ENCODE results near the gene SNX6. TPM values are rescaled to one million over a fixed set of nuclear protein-coding genes. Genes with fewer than 3 reads are reported as not detected.

SNX6 gene
- total and polyA plus RNA-seq, 7 donors = 69.4 to 136 (median 94.2) TPM

- no peak for TF ChIP-seq EP300 (IDR thresholded peaks at IDR 0.05)
- Histone ChIP-seq H3K36me3 (peaks cover 31 to 99% (median 65%) of the 10 kb centered on the region in 4 donors), H3K27ac (no peak overlapping the region), H3K9me3 (no peaks in the 10 kb centered on the region), H3K4me3 (no peak overlapping the region), H3K4me1 (no peaks in the 10 kb centered on the region), H3K27me3 (no peaks in the 10 kb centered on the region)
- 97% methylated on average over 11 of the region's 11 CpGs for WGBS, 2 donors
- no peak for DNase-seq
- intact Hi-C loops (cut with DNase I) = no loop called here
Observed at GRCh38 chr14:34593740-34594375, 36.1 kb downstream of the SNX6 start.

DNA sequence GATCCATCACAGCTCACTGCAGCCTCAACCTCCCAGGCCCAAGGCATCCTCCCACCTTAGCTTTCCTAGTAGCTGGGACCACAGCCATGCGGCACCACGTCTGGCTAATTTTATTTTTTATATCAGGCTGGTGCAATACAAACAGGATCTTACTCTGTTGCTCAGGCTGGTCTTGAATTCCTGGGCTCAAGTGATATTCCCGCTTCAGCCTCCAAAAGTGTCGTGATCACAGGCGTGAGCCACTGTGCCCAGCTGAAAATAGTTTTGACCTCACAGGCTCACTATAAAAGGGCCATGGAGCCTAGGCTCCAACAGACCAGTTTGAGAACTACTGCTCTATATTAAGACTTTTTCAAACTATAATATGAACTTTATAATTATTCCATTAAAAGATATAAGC lies 37.3 kb downstream of the SNX6 start:
- Histone ChIP-seq H3K27ac (no peak overlapping the region), H3K27me3 (no peaks in the 10 kb centered on the region), H3K36me3 (peaks cover 27 to 99% (median 64%) of the 10 kb centered on the region in 4 donors), H3K4me3 (no peak overlapping the region), H3K4me1 (no peaks in the 10 kb centered on the region), H3K9me3 (no peaks in the 10 kb centered on the region)
- TF ChIP-seq EP300 (IDR thresholded peaks at IDR 0.05) = no peak
- no peak for TF ChIP-seq CTCF (IDR thresholded peaks at IDR 0.05)
- TF ChIP-seq POLR2A (IDR thresholded peaks at IDR 0.05) = no peak
- TF ChIP-seq POLR2AphosphoS5 (IDR thresholded peaks at IDR 0.05) = no peak
- DNase-seq = peak; percentile 21
- intact Hi-C loops (cut with DNase I) = no loop called here
- 95 to 96% methylated on average over 5 of the region's 5 CpGs for WGBS, 2 donors

DNA sequence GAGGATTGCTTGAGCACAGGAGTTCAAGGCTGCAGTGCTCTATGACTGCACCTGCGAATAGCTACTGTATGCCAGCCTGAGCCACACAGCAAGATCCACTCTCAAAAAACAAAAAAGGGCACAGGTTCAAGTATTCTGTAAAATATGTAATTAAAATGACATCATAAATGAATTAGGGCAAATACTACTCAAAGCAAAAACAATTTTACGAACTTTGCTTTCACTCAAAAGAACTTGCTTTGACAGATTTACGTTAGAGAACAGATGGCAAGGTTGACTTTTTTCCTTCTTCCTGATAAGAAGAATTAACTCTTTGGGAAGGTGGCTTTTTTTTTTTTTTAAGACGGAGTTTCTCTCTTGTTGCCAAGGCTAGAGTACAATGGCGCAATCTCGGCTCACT lies 46.4 kb downstream of the SNX6 start:
- no peaks in the 10 kb centered on the region for H3K4me1 ChIP-seq
- 62 to 89% methylated on average over 6 of the region's 6 CpGs for WGBS, 2 donors
- TF ChIP-seq CTCF (IDR thresholded peaks at IDR 0.05) (no peak), POLR2AphosphoS5 (IDR thresholded peaks at IDR 0.05) (no peak), POLR2A (IDR thresholded peaks at IDR 0.05) (no peak), EP300 (IDR thresholded peaks at IDR 0.05) (no peak)
- peak; percentile 8 for DNase-seq
- H3K36me3 ChIP-seq = peaks cover 20 to 97% (median 50%) of the 10 kb centered on the region in 4 donors
- H3K4me3 ChIP-seq = no peak overlapping the region
- intact Hi-C loops (cut with DNase I) = no loop called here
- H3K27me3 ChIP-seq = no peaks in the 10 kb centered on the region
- no peaks in the 10 kb centered on the region for H3K9me3 ChIP-seq
- H3K27ac ChIP-seq = no peak overlapping the region

DNA sequence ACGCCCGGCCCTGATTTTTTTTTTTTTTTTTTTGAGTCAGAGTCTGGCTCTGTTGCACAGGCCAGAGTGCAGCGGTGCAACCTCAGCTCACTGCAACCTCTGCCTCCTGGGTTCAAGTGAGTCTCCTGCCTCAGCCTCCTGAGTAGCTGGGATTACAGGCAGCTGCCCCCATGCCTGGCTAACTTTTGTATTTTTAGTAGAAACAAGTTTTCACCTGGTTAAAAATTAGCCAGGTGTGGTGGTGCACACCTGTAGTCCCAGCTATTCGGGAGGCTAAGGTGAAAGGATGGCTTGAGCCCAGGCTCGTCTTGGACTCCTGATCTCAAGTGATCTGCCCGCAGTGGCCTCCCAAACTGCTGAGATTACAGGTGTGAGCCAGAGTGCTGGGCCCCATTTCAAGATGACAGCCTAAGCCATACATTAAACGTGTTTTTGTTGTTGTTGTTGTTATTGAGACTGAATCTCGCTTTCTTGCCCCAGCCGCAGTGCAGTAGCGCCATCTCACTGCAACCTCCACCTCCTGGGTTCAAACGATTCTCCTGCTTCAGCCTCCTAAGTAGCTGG lies 47.7 kb downstream of the SNX6 start:
- no peak overlapping the region for H3K4me3 ChIP-seq
- peaks cover 20 to 96% (median 49%) of the 10 kb centered on the region in 4 donors for H3K36me3 ChIP-seq
- H3K27me3 ChIP-seq = no peaks in the 10 kb centered on the region
- TF ChIP-seq EP300 (IDR thresholded peaks at IDR 0.05) (no peak), POLR2AphosphoS5 (IDR thresholded peaks at IDR 0.05) (no peak), POLR2A (IDR thresholded peaks at IDR 0.05) (no peak), CTCF (IDR thresholded peaks at IDR 0.05) (no peak)
- no peaks in the 10 kb centered on the region for H3K9me3 ChIP-seq
- intact Hi-C loops (cut with DNase I) = no loop called here
- no peak overlapping the region for H3K27ac ChIP-seq
- no peaks in the 10 kb centered on the region for H3K4me1 ChIP-seq
- peak; percentile 20 for DNase-seq
- WGBS, 2 donors = 97% methylated on average over 9 to 11 of the region's 11 CpGs

GRCh38 chr14:34580381-34580780 lies 49.6 kb downstream of the SNX6 start:
- intact Hi-C loops (cut with DNase I) = no loop called here
- DNase-seq = peak; percentile 43
- Histone ChIP-seq H3K36me3 (peaks cover 13 to 97% (median 40%) of the 10 kb centered on the region in 4 donors), H3K27ac (no peak overlapping the region), H3K4me3 (no peak overlapping the region), H3K4me1 (no peaks in the 10 kb centered on the region), H3K9me3 (no peaks in the 10 kb centered on the region), H3K27me3 (no peaks in the 10 kb centered on the region)
- TF ChIP-seq EP300 (IDR thresholded peaks at IDR 0.05) (no peak), POLR2A (IDR thresholded peaks at IDR 0.05) (no peak), POLR2AphosphoS5 (IDR thresholded peaks at IDR 0.05) (no peak), CTCF (IDR thresholded peaks at IDR 0.05) (no peak)
- 97 to 99% methylated on average over 5 of the region's 5 CpGs for WGBS, 2 donors

Data from sigmoid colon (tissue), 7 donors.